Right ventricle myocardium inferior (tissue), 1 donor: Measurements from ENCODE around the gene UROS. TPM values are rescaled to one million over a fixed set of nuclear protein-coding genes. Genes with fewer than 3 reads are reported as not detected.

Source experiments
- ATAC-seq: fragments of 200-7000 bp; cut with Tn5 transposase; one replicate; pipeline ENCODE4 v1.9.1; 2020; ENCODE audit warnings: mild to moderate bottlenecking, moderate library complexity
- DNase-seq: peaks from one replicate; pipeline ENCODE4 v3.0.0; 2021; ENCODE audit errors: missing footprints
- intact Hi-C: fragments of 100-400 bp; cut with DNase I; formaldehyde crosslinking; loops from one replicate; pipeline ENCODE4 v1.11.0; 2022
- long read RNA-seq: library from polyadenylated mRNA; unstranded; transcript quantifications from one replicate; pipeline ENCODE4 v2.0.0, GENCODE V29; 2021
- total RNA-seq: library from RNA; stranded (reverse); fragmentation: NEBNext Ultra II Directional; extraction: Animal tissue kit (Norgen Biotek cat#: 25700); gene quantifications from one replicate; pipeline ENCODE4 v1.2.1, GENCODE V29; 2021
- donor health status: DM: no; HTN: yes; CAD: no; lungs with severe emphysema.

UROS gene
- 71.8 TPM for total RNA-seq
- long read RNA-seq, transcript UROS-204 (10 exons, 1,342 nt), result major isoform, 38 of 59 reads
- long read RNA-seq, partial matches to known transcripts, result 1 of 59 reads
- long read RNA-seq, other reads (novel, unspliced or antisense), result 20 of 59 reads

GRCh38 chr10:125822878-125823662 is at the start of gene UROS, which contains the start of gene BCCIP:
Gene UROS, minus strand, starts transcription at chr10:125823258. Its CDS starts 6,759 bp downstream, at chr10:125816499.
Gene BCCIP, plus strand, starts transcription at chr10:125823546. Its CDS starts 12 bp downstream, at chr10:125823558.
- DNase-seq, result peak; percentile 97
- intact Hi-C loops, result loop anchor here (5.0 kb wide), 1 partner anchor 106 kb away; the partner anchor contains the start of gene EDRF1
- ATAC-seq, result peak; percentile 94

- intact Hi-C loops, result no loop called here
- DNase-seq (no peak), ATAC-seq (no peak)
Observed at GRCh38 chr10:125871338-125871737, 48.3 kb upstream of the UROS start.

- DNase-seq, result no peak
- no peak for ATAC-seq
- intact Hi-C loops, result loop anchor here (10.0 kb wide), 1 partner anchor 636 kb away; no protein-coding TSS in a partner anchor
Observed at GRCh38 chr10:125868372-125868975, 45.4 kb upstream of the UROS start.

GRCh38 chr10:125866421-125867029 is 43.5 kb upstream of the UROS start:
- intact Hi-C loops, result loop anchor here (10.0 kb wide), 1 partner anchor 638 kb away; no protein-coding TSS in a partner anchor
- DNase-seq (no peak), ATAC-seq (no peak)

GRCh38 chr10:125865120-125865519 is 42.1 kb upstream of the UROS start:
- intact Hi-C loops, result loop anchor here (10.0 kb wide), 1 partner anchor 640 kb away; no protein-coding TSS in a partner anchor
- DNase-seq (no peak), ATAC-seq (no peak)

- ATAC-seq (no peak), DNase-seq (no peak)
- intact Hi-C loops, result no loop called here
Observed at GRCh38 chr10:125859128-125859817, 36.2 kb upstream of the UROS start.

- intact Hi-C loops, result no loop called here
- DNase-seq, result no peak
- no peak for ATAC-seq
Observed at GRCh38 chr10:125857185-125857760, 34.2 kb upstream of the UROS start.

GRCh38 chr10:125852487-125852886 is 29.4 kb upstream of the UROS start:
- DNase-seq (no peak), ATAC-seq (no peak)
- intact Hi-C loops, result no loop called here

GRCh38 chr10:125850766-125851731 is 28.0 kb upstream of the UROS start:
- no peak for DNase-seq
- no peak for ATAC-seq

GRCh38 chr10:125849448-125849847 is 26.4 kb upstream of the UROS start:
- intact Hi-C loops, result no loop called here
- DNase-seq (no peak), ATAC-seq (no peak)

More at GRCh38 chr10:125850766-125851731, 28.0 kb upstream of the UROS start:
- intact Hi-C loops, result no loop called here

GRCh38 chr10:125848857-125849256 is 25.8 kb upstream of the UROS start:
- ATAC-seq (no peak), DNase-seq (no peak)
- intact Hi-C loops, result no loop called here

- no peak for DNase-seq
- intact Hi-C loops, result no loop called here
- no peak for ATAC-seq
Observed at GRCh38 chr10:125848371-125848770, 25.3 kb upstream of the UROS start.

GRCh38 chr10:125846894-125847293 is 23.8 kb upstream of the UROS start:
- ATAC-seq (no peak), DNase-seq (no peak)
- intact Hi-C loops, result no loop called here

- peak; percentile 6 for ATAC-seq
- intact Hi-C loops, result no loop called here
Observed at GRCh38 chr10:125845617-125846016, 22.6 kb upstream of the UROS start.

GRCh38 chr10:125844751-125845221 is 21.7 kb upstream of the UROS start:
- DNase-seq (no peak), ATAC-seq (no peak)
- intact Hi-C loops, result no loop called here

More at GRCh38 chr10:125845617-125846016, 22.6 kb upstream of the UROS start:
- no peak for DNase-seq

- intact Hi-C loops, result no loop called here
- ATAC-seq, result no peak
- DNase-seq, result no peak
Observed at GRCh38 chr10:125843603-125844329, 20.7 kb upstream of the UROS start.
